Suprapubic skin (tissue), 4 donors: ENCODE measurements around the gene L3MBTL4.

Experiments used
- EP300 ChIP-seq: sonication (generic); formaldehyde crosslinking; IDR thresholded peaks from one replicate; pipeline ENCODE4 v1.6.1; 2017; ENCODE audit warnings: antibody characterized with exemption
- POLR2A ChIP-seq, 2 donors: fragments of 450-650 bp; IDR thresholded peaks; one replicate each; pipeline ENCODE4 v1.6.1; 2017; ENCODE audit warnings: antibody characterized with exemption in 2 of 2, mild to moderate bottlenecking in 2 of 2, moderate library complexity in 2 of 2
- POLR2AphosphoS5 ChIP-seq, 3 donors: sonication (generic); formaldehyde crosslinking; IDR thresholded peaks; one replicate each; pipeline ENCODE4 v1.6.1; 2017; ENCODE audit warnings: antibody characterized with exemption in 3 of 3
- TF ChIP-seq, protein P1 (sequence below), 2 donors: fragments of 200-600 bp in 1 of 2; fragments of 450-650 bp in 1 of 2; sonication (generic) in 1 of 2; IDR thresholded peaks; one replicate each; pipeline ENCODE4 v1.5.1; 2016 to 2019; ENCODE audit warnings: antibody characterized with exemption in 2 of 2, mild to moderate bottlenecking in 1 of 2, moderate library complexity in 1 of 2

DNA sequence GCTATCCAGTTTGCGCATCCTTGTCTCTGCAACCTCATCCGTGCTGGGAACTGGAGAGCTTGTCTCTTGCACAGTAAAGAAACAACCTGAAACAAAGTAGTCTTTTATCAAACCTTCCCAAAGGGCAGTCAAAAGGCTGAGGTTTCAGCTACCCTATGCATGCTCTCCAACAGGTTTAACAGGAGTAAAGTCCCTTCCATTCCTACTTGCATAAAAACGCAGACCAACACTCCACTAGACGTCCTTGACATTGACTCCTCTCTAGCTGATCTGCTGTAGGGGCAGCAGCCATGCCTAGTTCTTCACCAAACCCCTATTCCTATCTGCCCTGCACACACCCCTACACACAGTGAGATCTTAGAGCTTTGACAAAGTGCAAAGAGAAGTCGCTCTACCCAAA, 41.5 kb downstream of the L3MBTL4 start:
- TF ChIP-seq, protein P1, sequence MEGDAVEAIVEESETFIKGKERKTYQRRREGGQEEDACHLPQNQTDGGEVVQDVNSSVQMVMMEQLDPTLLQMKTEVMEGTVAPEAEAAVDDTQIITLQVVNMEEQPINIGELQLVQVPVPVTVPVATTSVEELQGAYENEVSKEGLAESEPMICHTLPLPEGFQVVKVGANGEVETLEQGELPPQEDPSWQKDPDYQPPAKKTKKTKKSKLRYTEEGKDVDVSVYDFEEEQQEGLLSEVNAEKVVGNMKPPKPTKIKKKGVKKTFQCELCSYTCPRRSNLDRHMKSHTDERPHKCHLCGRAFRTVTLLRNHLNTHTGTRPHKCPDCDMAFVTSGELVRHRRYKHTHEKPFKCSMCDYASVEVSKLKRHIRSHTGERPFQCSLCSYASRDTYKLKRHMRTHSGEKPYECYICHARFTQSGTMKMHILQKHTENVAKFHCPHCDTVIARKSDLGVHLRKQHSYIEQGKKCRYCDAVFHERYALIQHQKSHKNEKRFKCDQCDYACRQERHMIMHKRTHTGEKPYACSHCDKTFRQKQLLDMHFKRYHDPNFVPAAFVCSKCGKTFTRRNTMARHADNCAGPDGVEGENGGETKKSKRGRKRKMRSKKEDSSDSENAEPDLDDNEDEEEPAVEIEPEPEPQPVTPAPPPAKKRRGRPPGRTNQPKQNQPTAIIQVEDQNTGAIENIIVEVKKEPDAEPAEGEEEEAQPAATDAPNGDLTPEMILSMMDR (IDR thresholded peaks at IDR 0.05), result no peak
- TF ChIP-seq POLR2A (IDR thresholded peaks at IDR 0.05) (no peak), POLR2AphosphoS5 (IDR thresholded peaks at IDR 0.05) (no peak), EP300 (no peak)
